Neural cell (in vitro differentiated cells): ENCODE data around the gene AEBP1.

Experiments
- CTCF ChIP-seq: fragments of 450-650 bp; IDR thresholded peaks from 2 replicates; pipeline ENCODE4 v1.5.1; 2014; ENCODE audit warnings: antibody characterized with exemption, mild to moderate bottlenecking, moderate library complexity; ENCODE audit not compliant: poor library complexity, severe bottlenecking
- EP300 ChIP-seq: fragments of 450-650 bp; conservative IDR thresholded peaks from 2 replicates; pipeline ENCODE4 v1.6.1; 2014; ENCODE audit warnings: antibody characterized with exemption, mild to moderate bottlenecking, moderate library complexity; ENCODE audit not compliant: poor library complexity, severe bottlenecking
- EZH2 ChIP-seq: fragments of 200-600, 300-800 bp; shearing (Covaris generic), sonication (generic); IDR thresholded peaks from 2 replicates; pipeline ENCODE4 v1.6.1; 2014; ENCODE audit warnings: antibody characterized with exemption, low read length, borderline replicate concordance, mild to moderate bottlenecking; ENCODE audit not compliant: insufficient read depth, poor library complexity, severe bottlenecking
- MXI1 ChIP-seq: fragments of 450-650 bp; conservative IDR thresholded peaks from 2 replicates; pipeline ENCODE4 v1.6.1; 2014; ENCODE audit warnings: antibody characterized with exemption, mild to moderate bottlenecking; ENCODE audit not compliant: poor library complexity, severe bottlenecking
- POLR2AphosphoS5 ChIP-seq: IDR thresholded peaks from 2 replicates; pipeline ENCODE4 v1.6.1; 2012
- TAF1 ChIP-seq: IDR thresholded peaks from 2 replicates; pipeline ENCODE4 v1.6.1; 2012; ENCODE audit warnings: low read depth
- TF ChIP-seq, protein P1 (sequence below): IDR thresholded peaks from 2 replicates; pipeline ENCODE4 v1.6.1; 2012; ENCODE audit warnings: borderline replicate concordance

GRCh38 chr7:44109991-44110390, 5.8 kb downstream of the AEBP1 start:
- no peak for TF ChIP-seq EZH2
- no peak for TF ChIP-seq TAF1
- no peak for TF ChIP-seq POLR2AphosphoS5
- no peak for TF ChIP-seq CTCF
- TF ChIP-seq, protein P1, sequence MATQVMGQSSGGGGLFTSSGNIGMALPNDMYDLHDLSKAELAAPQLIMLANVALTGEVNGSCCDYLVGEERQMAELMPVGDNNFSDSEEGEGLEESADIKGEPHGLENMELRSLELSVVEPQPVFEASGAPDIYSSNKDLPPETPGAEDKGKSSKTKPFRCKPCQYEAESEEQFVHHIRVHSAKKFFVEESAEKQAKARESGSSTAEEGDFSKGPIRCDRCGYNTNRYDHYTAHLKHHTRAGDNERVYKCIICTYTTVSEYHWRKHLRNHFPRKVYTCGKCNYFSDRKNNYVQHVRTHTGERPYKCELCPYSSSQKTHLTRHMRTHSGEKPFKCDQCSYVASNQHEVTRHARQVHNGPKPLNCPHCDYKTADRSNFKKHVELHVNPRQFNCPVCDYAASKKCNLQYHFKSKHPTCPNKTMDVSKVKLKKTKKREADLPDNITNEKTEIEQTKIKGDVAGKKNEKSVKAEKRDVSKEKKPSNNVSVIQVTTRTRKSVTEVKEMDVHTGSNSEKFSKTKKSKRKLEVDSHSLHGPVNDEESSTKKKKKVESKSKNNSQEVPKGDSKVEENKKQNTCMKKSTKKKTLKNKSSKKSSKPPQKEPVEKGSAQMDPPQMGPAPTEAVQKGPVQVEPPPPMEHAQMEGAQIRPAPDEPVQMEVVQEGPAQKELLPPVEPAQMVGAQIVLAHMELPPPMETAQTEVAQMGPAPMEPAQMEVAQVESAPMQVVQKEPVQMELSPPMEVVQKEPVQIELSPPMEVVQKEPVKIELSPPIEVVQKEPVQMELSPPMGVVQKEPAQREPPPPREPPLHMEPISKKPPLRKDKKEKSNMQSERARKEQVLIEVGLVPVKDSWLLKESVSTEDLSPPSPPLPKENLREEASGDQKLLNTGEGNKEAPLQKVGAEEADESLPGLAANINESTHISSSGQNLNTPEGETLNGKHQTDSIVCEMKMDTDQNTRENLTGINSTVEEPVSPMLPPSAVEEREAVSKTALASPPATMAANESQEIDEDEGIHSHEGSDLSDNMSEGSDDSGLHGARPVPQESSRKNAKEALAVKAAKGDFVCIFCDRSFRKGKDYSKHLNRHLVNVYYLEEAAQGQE, result no peak
- no peak for TF ChIP-seq EP300
- TF ChIP-seq MXI1, result no peak
